NOMO-1 (cell line): Measurements from ENCODE around the gene CNFN.

Experiments used
- DNase-seq, 2 experiments: peaks; one replicate each; lab custom pipeline; 2025; ENCODE audit not compliant: unreplicated experiment in 2 of 2; lab: John Stamatoyannopoulos, UW

Gene CNFN

GRCh38 chr19:42389899-42390298 lies at the start of gene CNFN:
Gene CNFN, minus strand, starts transcription at chr19:42390297. Its CDS starts 1,260 bp downstream, at chr19:42389037.
- DNase-seq = no peak

DNA sequence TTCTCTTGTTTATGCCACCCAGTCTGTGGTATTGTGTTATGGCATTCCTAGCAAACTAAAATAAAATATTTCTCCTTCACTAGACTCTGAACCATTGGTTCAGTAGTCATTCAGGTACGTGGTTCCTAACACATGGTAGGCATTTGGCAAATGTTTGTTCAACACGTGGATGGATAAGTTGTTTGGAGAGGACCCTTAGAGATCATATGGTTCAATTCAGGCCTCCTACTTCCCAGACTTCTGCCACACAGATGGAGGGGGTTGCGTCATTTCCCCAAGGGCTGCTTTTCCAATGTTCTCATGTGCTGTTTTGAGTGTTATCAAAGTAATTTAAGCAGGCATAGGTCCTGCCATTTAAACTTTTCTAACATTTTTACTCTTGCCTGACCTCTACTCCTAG lies 45.9 kb upstream of the CNFN start:
- DNase-seq = no peak

- DNase-seq = no peak
Measured at GRCh38 chr19:42435316-42435715, 45.2 kb upstream of the CNFN start.

GRCh38 chr19:42433503-42434260 lies 43.6 kb upstream of the CNFN start:
- peak; percentile 42 to 68 for DNase-seq

GRCh38 chr19:42431486-42431885 lies 41.4 kb upstream of the CNFN start:
- no peak for DNase-seq

DNA sequence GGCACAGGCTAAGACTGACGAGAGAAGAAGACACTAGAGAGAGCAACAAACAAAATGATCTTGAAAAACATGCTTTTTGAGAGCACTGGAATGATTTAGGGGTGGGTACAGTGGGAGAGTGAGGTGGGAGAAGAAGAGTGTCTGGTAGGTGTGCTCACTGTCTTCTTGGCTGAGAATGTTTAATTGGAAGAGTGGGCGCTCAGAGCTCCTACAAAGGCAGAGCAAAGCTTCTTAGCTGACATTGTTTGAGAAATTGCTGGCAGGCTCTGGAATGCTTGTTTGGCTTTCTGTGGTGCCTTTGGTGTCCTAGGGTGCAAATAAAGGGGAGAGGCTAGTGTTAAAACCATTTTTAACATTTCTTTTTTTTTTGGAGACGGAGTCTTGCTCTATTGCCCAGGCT lies 38.6 kb upstream of the CNFN start:
- no peak for DNase-seq

DNA sequence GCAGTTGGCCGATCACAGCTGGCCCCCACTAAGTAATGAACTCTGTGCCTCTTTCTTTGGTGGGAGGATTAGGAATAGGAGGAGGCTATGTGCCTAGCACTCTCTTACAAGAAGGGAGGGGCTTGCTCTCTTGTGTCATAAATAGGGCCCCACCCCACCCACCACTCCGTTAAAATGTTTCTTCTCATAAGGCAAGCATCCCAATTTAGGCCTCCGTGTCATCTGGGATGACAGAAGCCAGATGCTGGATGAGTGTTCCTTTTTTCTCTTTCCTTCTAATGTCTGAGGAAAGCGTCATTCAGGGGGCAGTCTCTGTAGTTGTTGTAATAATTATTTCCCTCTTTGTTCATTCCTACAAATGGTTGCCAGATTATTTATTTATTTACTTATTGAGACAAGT lies 37.2 kb upstream of the CNFN start, which contains the start of gene LIPE:
TSS of gene LIPE (minus strand) at position 76 of the 400 bp plus-strand sequence. CDS start 239 bp downstream, outside the sequence.
- DNase-seq = no peak

- DNase-seq = no peak
Measured at GRCh38 chr19:42426643-42427042, 36.5 kb upstream of the CNFN start.

- no peak for DNase-seq
Measured at GRCh38 chr19:42424712-42425131, 34.6 kb upstream of the CNFN start.

- no peak for DNase-seq
Measured at GRCh38 chr19:42424345-42424707, 34.2 kb upstream of the CNFN start.

DNA sequence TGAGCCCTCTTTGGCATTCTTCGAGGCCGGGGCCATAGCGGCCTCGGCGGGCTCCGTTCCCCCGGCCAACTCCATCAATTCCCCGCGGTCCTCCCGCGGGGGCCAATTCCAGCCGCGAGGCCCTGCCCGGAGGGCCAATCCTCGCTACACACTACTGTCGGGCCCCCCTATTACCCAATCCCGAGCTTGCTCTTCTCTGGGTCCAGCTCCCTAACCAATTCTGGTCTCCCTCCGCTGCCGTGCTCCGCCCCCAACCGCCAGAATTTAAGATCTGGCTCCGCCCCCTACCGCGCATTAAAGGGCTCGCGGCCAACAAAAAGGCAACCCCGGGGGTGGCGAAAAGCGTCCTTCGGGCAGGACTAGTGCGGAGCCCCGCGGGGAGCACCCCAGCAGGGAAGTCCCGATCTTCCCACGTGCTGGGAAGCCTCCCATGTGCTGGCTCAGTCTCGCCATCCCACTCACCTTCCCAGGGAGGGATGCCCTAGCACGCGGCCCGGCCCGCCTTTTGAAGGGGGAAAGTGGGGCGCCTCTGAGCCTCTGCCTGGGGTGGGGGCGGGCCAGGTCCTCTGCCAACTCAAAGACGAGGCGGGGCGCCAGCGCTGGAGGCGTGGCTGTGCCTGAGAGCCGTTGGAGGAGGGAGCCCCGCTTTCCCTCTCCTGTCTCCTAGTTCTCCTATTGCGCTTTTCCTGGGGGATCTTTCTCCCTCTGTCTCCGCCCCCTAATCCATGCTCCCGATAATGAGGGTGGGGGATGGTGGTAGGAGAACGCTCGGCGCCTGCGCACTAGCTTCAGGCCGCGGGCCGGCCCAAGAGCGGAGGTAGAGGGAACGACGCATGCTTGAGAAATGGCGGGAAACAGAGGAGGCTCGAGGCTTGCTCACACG lies 33.6 kb upstream of the CNFN start:
- peak; percentile 89 to 91 for DNase-seq

DNA sequence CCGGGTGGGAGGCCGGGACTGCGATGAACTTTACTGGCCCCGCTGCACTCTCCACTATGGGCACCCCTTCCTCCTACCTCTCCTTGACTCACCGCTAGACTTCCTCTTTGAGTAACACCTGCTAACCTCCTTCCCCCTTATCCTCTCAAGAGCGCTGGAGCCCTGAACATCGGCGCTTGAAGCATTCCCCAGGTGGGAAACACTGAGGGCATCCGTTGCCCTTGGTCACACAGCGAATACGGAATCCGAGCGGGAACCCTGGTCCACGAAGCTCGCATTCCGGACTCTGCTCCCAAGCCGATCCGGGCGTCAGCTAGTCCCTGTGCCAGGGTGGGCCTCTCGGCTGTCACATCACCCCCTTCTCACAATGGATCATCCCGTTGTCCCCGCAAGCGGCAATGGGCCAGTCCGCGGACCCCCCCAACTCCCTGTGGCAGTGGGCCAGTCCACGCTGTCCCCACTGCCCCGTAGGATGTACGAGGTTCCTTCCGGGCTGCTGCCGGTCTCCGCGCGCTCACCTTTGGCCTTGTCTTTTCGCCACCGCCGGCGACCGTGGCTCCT lies 32.9 kb upstream of the CNFN start:
- DNase-seq = peak; percentile 27 to 30

DNA sequence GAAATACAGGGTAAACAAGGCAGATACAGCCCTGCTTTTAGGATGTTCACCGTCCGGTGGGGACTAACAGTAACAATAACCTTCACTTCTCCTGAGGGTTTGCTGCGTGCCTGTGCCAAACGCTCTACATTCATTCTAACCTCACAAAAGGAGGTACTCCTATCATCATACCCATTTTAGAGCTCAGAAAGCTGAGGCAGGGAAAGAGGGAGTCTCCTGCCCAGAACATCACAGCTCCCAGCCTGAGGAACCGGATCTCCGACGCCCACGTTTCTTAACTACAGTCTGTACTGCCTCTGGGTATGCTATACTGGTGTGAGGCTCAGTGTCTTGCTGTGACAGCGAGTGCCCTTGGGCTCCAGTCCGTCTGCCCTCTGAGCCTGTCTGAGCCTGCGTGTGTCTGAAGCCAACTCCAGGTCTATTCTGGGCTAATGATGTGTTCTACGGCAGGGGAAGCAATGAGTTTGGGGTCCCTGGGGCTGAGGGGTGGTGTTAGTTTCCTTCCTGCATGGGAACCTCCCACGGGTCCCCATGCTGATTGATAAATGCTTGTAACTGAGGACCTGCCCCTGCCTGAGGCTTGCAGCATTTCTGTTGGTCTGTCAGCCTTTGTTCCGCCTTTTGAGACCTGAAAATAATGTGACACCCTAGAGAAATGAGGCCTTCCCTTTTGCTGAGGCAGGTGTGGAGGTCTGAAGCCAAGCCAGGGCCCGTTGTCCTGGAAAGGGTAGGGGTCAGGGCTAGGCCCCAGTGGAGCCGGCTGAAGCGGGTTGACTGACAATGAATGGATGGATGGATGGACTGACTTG lies 32.2 kb upstream of the CNFN start:
- peak; percentile 28 to 29 for DNase-seq

GRCh38 chr19:42421591-42422031 lies 31.5 kb upstream of the CNFN start:
- DNase-seq = no peak

DNA sequence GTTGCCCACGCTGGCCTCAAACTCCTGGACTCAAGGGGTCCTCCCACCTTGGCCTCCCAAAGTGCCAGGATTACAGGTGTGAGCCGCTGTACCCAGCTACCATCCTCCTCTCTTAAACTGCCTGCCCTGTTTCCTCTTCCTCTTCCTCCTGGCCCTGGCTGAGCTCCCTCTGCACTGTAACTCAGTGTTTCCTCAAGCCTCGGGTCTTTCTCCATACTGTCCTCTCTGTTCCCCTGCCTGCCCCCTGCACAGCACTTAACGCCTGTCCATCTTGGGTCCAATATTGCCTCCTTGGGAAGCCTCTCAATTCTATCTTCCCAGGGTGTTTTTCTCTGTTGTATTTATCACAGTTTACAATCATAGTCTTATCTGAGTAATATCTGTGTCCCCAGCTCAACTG lies 31.0 kb upstream of the CNFN start:
- DNase-seq = no peak

DNA sequence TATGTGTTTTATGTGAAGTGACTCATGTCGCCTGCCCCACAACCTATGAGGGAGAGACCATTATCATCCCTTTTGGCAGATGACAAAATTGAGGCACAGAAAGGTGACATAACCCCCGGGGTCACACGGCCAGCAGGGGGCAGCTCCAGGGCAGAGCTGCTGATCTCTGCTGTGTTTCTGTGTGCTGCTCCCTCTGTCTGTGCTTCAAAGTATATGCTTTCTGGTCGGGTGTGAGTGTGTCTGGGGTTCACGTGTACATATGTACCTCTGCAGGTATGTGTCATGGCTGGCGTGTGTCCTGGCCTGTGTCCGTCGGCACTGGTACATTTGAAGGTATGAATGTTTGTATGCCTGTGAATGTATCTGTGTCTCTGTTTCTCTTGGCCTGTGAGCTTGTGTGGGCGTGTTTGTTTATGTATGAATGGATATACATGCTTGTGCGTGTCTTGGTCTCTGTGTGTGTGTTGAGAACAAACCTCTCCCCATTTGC lies 30.0 kb upstream of the CNFN start:
- peak in 1 of 2 experiments; percentile 42 for DNase-seq

- DNase-seq = no peak
Measured at GRCh38 chr19:42419309-42419708, 29.2 kb upstream of the CNFN start.

DNA sequence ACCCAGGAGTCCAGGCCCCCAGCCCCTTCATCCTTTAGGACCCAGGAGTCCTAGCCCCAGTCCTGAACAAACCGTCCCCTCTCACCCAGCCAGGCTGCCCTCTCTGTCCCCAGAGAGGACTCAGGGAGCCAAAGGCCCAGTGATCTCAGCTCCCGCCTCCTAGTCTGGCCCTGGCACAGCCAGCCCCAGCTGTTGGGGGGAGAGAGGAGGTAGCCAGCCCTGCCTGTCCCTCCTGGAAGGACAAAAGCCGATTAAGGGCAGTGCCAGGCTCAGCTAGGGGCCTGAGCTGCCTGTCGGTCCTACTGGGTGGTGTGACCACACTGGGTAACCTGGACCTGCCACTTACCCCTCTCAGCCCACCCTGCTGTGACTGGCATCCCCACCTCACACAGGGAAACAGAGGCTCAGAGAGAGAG lies 22.6 kb upstream of the CNFN start:
- no peak for DNase-seq

DNA sequence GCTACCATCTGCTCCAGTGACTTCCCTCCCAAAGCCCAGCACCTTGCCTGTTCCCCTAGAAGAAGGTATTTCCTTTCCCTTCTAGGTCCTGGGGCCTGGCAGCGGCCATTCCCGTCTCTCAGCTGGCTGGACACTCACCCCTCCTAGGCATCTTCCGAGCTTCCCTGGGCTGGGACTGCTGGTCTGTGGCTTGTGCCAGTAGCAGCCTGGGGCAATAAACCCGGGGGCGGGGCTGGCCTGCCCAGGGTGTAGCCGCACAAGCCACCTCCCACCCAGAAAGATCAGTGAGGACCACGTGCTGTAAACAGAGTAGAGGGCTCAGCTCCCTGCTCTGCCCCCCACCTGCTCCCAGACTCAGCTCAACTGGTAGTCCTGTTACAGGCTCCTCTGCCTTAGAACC lies 22.1 kb upstream of the CNFN start:
- no peak for DNase-seq

DNA sequence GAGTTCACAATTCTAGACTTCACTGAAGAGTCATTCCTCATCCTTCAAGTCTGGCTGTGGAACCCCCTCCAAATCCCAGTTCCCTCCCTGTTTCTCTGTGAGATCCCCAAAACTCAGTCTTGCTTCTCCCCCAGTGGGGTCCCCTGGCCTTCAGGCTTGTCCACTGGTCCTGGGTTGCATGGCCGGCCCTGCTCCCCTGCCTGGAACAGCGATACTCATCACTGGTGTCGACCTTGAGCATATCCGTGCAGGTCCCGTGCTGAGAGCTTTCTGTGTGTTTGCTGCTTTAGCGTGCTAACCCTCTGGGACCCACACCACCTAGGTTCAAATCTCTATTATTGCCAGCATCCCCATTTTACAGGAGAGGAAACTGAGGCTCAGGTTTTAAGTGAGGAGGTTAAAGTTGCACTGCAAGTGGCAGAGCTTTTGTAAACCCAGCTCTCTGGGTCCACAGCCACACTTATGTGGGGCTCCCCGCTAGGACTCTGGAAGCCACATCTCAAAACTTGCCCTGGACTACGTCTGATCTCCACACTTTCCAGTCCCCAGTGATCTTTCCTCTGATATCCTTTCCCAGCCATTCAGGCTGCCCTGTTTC lies 21.6 kb upstream of the CNFN start:
- no peak for DNase-seq
